Measurements from ENCODE around the gene ITPR1. TPM values are rescaled to one million over a fixed set of nuclear protein-coding genes. Genes with fewer than 3 reads are reported as not detected.

Gene ITPR1
- total RNA-seq, 4 donors from 2014 or later: 56.1 to 71.2 (median 61.9) TPM

GRCh38 chr3:4791358-4791757 lies 298.2 kb downstream of the ITPR1 start:
- Histone ChIP-seq H3K27ac (peak overlapping the region in 1 of 4 donors; percentile 80), H3K4me1 (no peaks in the 10 kb centered on the region), H3K36me3 (peaks cover 0 to 35% (median 0%) of the 10 kb centered on the region in 3 donors), H3K27me3 (no peaks in the 10 kb centered on the region), H3K4me3 (no peak overlapping the region), H3K9me3 (no peaks in the 10 kb centered on the region)
- TF ChIP-seq POLR2A (IDR thresholded peaks at IDR 0.05) (no peak), EP300 (IDR thresholded peaks at IDR 0.05) (no peak)
- TF ChIP-seq, protein P1, sequence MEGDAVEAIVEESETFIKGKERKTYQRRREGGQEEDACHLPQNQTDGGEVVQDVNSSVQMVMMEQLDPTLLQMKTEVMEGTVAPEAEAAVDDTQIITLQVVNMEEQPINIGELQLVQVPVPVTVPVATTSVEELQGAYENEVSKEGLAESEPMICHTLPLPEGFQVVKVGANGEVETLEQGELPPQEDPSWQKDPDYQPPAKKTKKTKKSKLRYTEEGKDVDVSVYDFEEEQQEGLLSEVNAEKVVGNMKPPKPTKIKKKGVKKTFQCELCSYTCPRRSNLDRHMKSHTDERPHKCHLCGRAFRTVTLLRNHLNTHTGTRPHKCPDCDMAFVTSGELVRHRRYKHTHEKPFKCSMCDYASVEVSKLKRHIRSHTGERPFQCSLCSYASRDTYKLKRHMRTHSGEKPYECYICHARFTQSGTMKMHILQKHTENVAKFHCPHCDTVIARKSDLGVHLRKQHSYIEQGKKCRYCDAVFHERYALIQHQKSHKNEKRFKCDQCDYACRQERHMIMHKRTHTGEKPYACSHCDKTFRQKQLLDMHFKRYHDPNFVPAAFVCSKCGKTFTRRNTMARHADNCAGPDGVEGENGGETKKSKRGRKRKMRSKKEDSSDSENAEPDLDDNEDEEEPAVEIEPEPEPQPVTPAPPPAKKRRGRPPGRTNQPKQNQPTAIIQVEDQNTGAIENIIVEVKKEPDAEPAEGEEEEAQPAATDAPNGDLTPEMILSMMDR (IDR thresholded peaks at IDR 0.05): no peak
- DNase-seq (ENCODE audit: low spot score in 2 of 2): no peak
- WGBS, 2 donors: 98 to 100% methylated on average over 4 of the region's 4 CpGs

DNA sequence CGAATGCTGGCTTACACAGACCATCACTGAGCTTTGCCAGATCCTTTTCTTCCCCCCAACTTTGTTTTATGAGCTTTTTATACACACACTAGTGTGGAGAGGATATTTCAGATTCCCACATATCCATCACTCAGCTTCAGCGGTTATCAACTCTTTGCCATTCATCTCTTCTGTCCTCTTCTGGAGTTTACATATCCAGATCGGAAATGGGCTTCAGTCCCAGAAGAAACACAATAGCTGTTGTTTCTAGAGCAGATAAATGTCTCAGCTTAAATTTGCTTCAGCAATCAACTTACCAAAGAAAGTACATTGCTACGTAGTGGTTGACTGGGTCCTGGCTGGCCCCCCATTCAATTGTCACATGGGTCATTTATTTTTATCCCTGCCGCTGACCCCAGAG lies 300.2 kb downstream of the ITPR1 start:
- Histone ChIP-seq H3K9me3 (peaks cover 0 to 17% (median 2%) of the 10 kb centered on the region in 4 donors), H3K4me3 (no peak overlapping the region), H3K4me1 (no peaks in the 10 kb centered on the region), H3K27ac (peak overlapping the region; percentile 0 to 81 (median 45)), H3K27me3 (no peaks in the 10 kb centered on the region), H3K36me3 (peaks cover 0 to 54% (median 0%) of the 10 kb centered on the region in 3 donors)
- no peak for DNase-seq (ENCODE audit: low spot score in 2 of 2)
- WGBS, 2 donors: 58 to 59% methylated on average over 5 of the region's 5 CpGs
- TF ChIP-seq EP300 (IDR thresholded peaks at IDR 0.05) (no peak), POLR2A (IDR thresholded peaks at IDR 0.05) (no peak)
- TF ChIP-seq, protein P1 (IDR thresholded peaks at IDR 0.05): no peak

DNA sequence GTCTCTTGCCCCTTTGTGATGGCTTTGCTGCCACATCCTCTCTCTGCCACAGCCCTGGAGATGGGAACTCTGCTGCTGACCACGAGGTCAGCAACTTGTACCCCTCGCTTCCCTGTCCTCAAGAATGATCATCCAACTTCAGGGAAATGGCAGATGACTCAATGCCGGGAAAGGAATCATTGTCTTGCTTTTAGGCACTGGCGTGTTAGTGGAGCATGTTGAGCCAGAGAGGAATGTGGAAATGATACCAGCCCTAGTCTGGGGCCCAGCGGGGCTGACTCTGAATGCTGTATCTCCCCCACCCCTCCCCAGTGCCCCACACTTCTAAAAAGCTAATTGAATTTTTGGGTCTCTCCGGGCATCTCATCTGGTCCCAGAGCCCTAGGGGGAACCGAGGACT lies 301.2 kb downstream of the ITPR1 start:
- DNase-seq (ENCODE audit: low spot score in 2 of 2): no peak
- peaks cover 0 to 17% (median 2%) of the 10 kb centered on the region in 4 donors for H3K9me3 ChIP-seq
- 62 to 70% methylated on average over 7 of the region's 7 CpGs for WGBS, 2 donors
- no peaks in the 10 kb centered on the region for H3K27me3 ChIP-seq
- H3K4me1 ChIP-seq: no peaks in the 10 kb centered on the region
- H3K36me3 ChIP-seq: peaks cover 0 to 47% (median 0%) of the 10 kb centered on the region in 3 donors
- H3K4me3 ChIP-seq: peak overlapping the region in 1 of 4 donors; percentile 35
- peak overlapping the region in 3 of 4 donors; percentile 31 to 81 (median 80) for H3K27ac ChIP-seq
- TF ChIP-seq POLR2A (IDR thresholded peaks at IDR 0.05) (no peak), EP300 (IDR thresholded peaks at IDR 0.05) (no peak)
- TF ChIP-seq, protein P1 (IDR thresholded peaks at IDR 0.05): no peak

- Histone ChIP-seq H3K4me1 (no peaks in the 10 kb centered on the region), H3K9me3 (peaks cover 0 to 17% (median 2%) of the 10 kb centered on the region in 4 donors), H3K27me3 (no peaks in the 10 kb centered on the region), H3K36me3 (peaks cover 0 to 45% (median 0%) of the 10 kb centered on the region in 3 donors), H3K4me3 (peak overlapping the region in 2 of 4 donors; percentile 17 to 35), H3K27ac (peak overlapping the region in 3 of 4 donors; percentile 31 to 81 (median 80))
- 65 to 77% methylated on average over 13 of the region's 13 CpGs for WGBS, 2 donors
- no peak for DNase-seq (ENCODE audit: low spot score in 2 of 2)
- peak in 1 of 2 donors; percentile 73 for TF ChIP-seq EP300 (IDR thresholded peaks at IDR 0.05)
- TF ChIP-seq, protein P1 (IDR thresholded peaks at IDR 0.05): no peak
- peak in 1 of 2 donors; percentile 10 for TF ChIP-seq POLR2A (IDR thresholded peaks at IDR 0.05)
Measured at GRCh38 chr3:4794798-4795197, 301.6 kb downstream of the ITPR1 start.

- no peaks in the 10 kb centered on the region for H3K4me1 ChIP-seq
- H3K27me3 ChIP-seq: no peaks in the 10 kb centered on the region
- WGBS, 2 donors: 82 to 94% methylated on average over 7 of the region's 7 CpGs
- peaks cover 0 to 53% (median 0%) of the 10 kb centered on the region in 3 donors for H3K36me3 ChIP-seq
- H3K4me3 ChIP-seq: peak overlapping the region in 1 of 4 donors; percentile 35
- H3K9me3 ChIP-seq: peaks cover 0 to 17% (median 2%) of the 10 kb centered on the region in 4 donors
- DNase-seq (ENCODE audit: low spot score in 2 of 2): no peak
- H3K27ac ChIP-seq: peak overlapping the region in 2 of 4 donors; percentile 80 to 81
- TF ChIP-seq EP300 (IDR thresholded peaks at IDR 0.05) (no peak), POLR2A (IDR thresholded peaks at IDR 0.05) (no peak)
- TF ChIP-seq, protein P1 (IDR thresholded peaks at IDR 0.05): no peak
Measured at GRCh38 chr3:4795905-4796304, 302.8 kb downstream of the ITPR1 start.
